H1 (cell line): Measurements from ENCODE around the gene KLHL26.

Experiments
- EGR1 ChIP-seq: IDR thresholded peaks from 2 replicates; pipeline ENCODE4 v1.6.1; 2011; ENCODE audit warnings: low read depth, low read length, borderline replicate concordance
- JUN ChIP-seq: IDR thresholded peaks from 2 replicates; pipeline ENCODE4 v1.6.1; 2011; ENCODE audit warnings: low read depth, mild to moderate bottlenecking, improper control_type of control experiment, low read length
- NRF1 ChIP-seq: IDR thresholded peaks from 2 replicates; pipeline ENCODE4 v1.6.1; 2011; ENCODE audit warnings: mild to moderate bottlenecking, low read depth, low read length, improper control_type of control experiment
- POLR2A ChIP-seq, 2 experiments: IDR thresholded peaks; 1 replicate in 1 of 2; 2 replicates in 1 of 2; pipeline ENCODE4 v1.6.1; 2011; ENCODE audit warnings: low read depth in 2 of 2, low read length in 2 of 2, mild to moderate bottlenecking in 2 of 2; ENCODE audit errors: control extremely low read depth in 1 of 2
- RAD21 ChIP-seq, 2 experiments: IDR thresholded peaks in 1 of 2; conservative IDR thresholded peaks in 1 of 2; 2 replicates each; pipeline ENCODE4 v1.6.1; 2011; ENCODE audit warnings: low read depth in 2 of 2, low read length in 2 of 2, improper control_type of control experiment in 1 of 2, inconsistent platforms in 1 of 2, mild to moderate bottlenecking in 1 of 2, moderate library complexity in 1 of 2
- TAF1 ChIP-seq: IDR thresholded peaks from 2 replicates; pipeline ENCODE4 v1.6.1; 2011; ENCODE audit warnings: mild to moderate bottlenecking, low read depth, low read length
- TEAD4 ChIP-seq: IDR thresholded peaks from 2 replicates; pipeline ENCODE4 v1.6.1; 2012; ENCODE audit warnings: low read depth, low read length, inconsistent platforms, mixed read lengths

GRCh38 chr19:18589380-18590272 lies 47.2 kb upstream of the KLHL26 start:
- TF ChIP-seq TAF1 (peak; percentile 52; the same call in 1 of the 2 replicates), NRF1 (no peak), RAD21 (IDR thresholded peaks at IDR 0.05 in 1 of 2, conservative IDR thresholded peaks at IDR 0.05 in 1 of 2; ENCODE audit: low read depth in 2 of 2, low read length in 2 of 2) (no peak), POLR2A (IDR thresholded peaks at IDR 0.05; ENCODE audit: control extremely low read depth in 1 of 2, low read depth in 2 of 2, low read length in 2 of 2) (peak; percentile 76; a peak in 2 of 3 replicates), EGR1 (no peak), TEAD4 (0 out of 2 replicates have a peak, but pooled peaks have one; percentile 19), JUN (no peak)
